Stimulated activated CD8-positive, alpha-beta memory T cell treated with anti-CD3 and anti-CD28 coated beads, Interleukin-4, amount 100 ng/mL, for 48 hours (primary cell): ENCODE results near the gene SPTBN4.

Source experiments
- DNase-seq: peaks from one replicate; pipeline ENCODE4 v3.0.0-alpha.2; 2020

Gene SPTBN4

GRCh38 chr19:40607311-40608239 is 140.8 kb downstream of the SPTBN4 start:
- no peak for DNase-seq

DNA sequence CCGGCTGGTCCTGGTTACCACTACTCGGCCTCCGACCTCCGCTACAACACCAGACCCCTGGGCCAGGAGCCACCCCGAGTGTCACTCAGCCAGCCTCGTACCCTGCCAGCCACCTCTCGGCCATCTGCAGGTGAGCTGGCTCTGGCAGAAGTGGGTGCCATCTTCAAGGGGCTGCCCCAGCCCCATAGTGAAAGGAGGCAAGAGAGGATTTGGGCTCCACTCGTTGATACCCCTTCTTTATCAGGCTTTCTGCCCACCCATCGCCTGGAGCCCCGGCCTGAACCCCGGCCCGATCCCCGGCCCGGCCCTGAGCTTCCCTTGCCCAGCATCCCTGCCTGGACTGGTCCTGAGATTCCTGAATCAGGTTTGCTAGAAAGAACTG is 141.4 kb downstream of the SPTBN4 start:
- DNase-seq: no peak

DNA sequence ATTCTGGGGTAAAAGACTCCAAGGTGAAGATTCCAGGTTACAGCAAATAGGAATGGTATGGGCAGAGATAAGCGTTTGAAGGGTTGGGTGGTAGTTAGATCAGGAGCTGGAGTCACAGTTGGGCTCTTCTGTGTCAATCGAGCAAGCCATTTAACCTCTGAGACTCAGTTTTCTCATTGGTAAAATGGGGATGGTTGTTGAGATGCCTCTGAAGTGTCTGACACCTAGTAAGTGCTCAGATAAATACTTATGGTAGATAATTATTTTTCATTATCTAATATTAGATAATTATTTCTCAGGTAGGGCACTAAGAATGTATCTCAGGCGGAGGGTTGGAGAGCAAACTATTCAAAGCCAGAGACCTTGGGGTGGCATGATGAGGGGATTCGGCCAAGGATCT is 142.2 kb downstream of the SPTBN4 start:
- DNase-seq: no peak

- DNase-seq: peak; percentile 99
These were observed 143.0 kb downstream of the SPTBN4 start for GRCh38 chr19:40609561-40610395.

- DNase-seq: peak; percentile 73
These were observed 143.7 kb downstream of the SPTBN4 start for GRCh38 chr19:40610396-40611064.

DNA sequence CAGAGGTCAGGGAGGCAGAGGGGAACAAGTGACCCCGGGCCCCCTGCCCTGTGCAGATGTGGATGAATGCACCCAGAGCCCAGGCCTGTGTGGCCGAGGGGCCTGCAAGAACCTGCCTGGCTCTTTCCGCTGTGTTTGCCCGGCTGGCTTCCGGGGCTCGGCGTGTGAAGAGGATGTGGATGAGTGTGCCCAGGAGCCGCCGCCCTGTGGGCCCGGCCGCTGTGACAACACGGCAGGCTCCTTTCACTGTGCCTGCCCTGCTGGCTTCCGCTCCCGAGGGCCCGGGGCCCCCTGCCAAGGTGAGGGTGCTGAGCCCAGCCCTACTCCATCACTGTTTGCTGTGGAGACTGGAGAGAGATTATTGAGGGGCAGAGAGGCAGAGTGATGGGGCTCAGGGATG is 144.3 kb downstream of the SPTBN4 start:
- no peak for DNase-seq

- DNase-seq: no peak
These were observed 145.3 kb downstream of the SPTBN4 start for GRCh38 chr19:40611900-40612698.

- DNase-seq: peak; percentile 95
These were observed 146.3 kb downstream of the SPTBN4 start for GRCh38 chr19:40612831-40613689.

DNA sequence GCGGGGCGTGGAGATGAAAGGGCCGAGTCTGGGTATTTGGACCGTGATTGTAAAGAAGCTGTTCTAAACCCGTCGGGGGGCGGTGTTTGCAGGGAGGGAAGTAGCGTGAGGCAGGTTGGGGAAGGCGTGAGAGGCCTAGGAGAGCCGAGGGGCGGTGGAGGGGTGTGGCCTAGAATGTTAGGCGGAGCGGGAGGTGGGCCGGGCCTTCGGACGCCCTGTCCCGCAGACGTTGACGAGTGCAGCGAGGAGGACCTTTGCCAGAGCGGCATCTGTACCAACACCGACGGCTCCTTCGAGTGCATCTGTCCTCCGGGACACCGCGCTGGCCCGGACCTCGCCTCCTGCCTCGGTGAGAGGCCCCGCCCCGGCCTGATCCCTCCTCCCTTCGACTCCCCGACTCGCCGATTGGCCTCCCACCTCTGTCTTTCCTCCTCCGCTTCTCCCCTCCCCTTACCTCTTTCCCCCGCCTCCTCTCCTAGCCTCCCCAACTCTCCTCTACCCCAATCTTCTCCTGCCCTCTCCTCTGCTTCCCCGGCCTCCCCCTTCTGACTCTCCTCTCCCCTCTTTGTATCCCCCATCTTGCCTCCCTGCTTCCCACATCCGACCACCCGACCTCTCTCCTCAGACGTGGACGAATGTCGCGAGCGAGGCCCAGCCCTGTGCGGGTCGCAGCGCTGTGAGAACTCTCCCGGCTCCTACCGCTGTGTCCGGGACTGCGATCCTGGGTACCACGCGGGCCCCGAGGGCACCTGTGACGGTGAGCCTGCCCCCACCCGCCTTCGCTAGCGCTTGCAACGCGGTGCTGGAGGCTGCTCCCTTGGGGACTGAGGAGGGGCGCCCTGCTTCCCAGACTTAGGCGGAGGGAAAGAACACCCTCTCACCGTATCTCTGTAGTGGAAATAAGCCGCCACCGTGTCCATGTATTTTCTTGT is 147.2 kb downstream of the SPTBN4 start:
- peak; percentile 92 for DNase-seq

- DNase-seq: peak; percentile 98
These were observed 148.0 kb downstream of the SPTBN4 start for GRCh38 chr19:40614622-40615411.

- no peak for DNase-seq
These were observed 149.4 kb downstream of the SPTBN4 start for GRCh38 chr19:40616178-40616577.

GRCh38 chr19:40616941-40617340 is 150.1 kb downstream of the SPTBN4 start:
- no peak for DNase-seq

DNA sequence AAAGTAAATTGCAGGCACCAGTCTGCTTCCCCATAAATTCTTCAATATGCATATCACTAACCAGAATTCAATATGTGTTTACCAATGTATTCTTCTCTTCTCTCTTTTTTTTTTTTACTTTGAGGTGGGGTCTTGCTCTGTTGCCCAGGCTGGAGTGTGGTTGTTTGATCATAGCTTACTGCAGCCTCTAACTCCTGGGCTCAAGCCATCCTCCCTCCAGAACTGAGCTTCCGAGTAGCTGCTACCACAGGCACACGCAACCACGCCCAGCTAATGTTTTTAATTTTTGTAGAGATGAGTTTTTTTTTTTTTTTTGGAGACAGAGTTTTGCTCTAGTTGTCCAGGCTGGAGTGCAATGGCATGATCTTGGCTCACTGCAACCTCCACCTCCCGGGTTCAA is 151.2 kb downstream of the SPTBN4 start:
- no peak for DNase-seq

- no peak for DNase-seq
These were observed 152.7 kb downstream of the SPTBN4 start for GRCh38 chr19:40619333-40620160.

DNA sequence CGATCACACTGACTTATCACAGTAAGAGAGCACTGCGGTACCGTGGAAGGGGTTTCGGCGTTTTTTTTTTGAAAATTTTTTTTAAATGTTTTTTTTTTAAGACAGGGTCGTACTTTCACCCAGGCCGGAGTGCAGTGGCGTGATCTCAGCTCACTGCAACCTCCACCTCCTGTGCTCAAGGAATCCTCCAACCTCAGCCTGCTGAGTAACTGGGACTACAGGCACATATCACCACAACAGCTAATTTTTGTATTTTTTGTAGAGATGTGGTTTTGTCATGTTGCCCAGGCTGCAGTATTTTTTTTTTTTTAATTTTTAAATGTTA is 153.3 kb downstream of the SPTBN4 start:
- DNase-seq: no peak

DNA sequence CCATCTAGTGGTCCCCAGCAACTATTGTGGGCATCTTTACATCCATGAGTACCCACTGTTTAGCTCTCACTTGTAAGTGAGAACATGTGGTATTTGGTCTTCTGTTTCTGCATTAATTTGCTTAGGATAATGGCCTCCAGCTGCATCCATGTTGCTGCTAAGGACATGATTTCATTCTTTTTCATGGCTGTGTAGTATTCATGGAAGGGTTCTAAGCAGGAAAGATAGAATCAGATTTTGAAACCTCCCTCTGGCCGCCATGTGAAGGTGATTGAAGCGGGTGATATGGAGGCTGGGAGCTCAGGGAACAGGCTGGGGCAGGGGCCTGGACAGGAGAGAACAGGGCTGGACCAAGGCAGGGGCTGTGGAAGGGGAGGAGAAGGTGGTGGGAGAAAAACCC is 154.5 kb downstream of the SPTBN4 start:
- DNase-seq: no peak

GRCh38 chr19:40621966-40622772 is 155.4 kb downstream of the SPTBN4 start:
- DNase-seq: no peak

DNA sequence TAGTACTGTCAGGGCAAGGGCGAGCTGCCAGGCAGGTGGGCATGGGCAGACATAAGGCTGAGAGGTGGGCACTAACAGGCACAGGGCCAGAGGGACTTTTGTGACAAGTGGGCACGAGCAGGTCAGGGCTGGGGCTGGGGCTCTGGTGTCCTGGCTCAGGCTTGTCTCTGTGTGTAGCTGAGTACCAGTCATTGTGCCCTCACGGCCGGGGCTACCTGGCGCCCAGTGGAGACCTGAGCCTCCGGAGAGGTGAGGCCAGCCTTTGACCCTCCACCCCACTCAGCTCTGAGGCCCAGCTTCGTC is 155.9 kb downstream of the SPTBN4 start:
- no peak for DNase-seq
